Activated T-cell treated with anti-CD3 and anti-CD28 coated beads for 1 hour (primary cell): Measurements from ENCODE around the gene TMEM259.
A peak's percentile ranks its signal among the peaks of the same experiment; 100 is the strongest.

ENCODE experiments used
- DNase-seq: peaks from one replicate; pipeline ENCODE4 v3.0.0-alpha.2; 2020; ENCODE audit warnings: low read depth

The TMEM259 gene

GRCh38 chr19:1055886-1056620, 35.1 kb upstream of the TMEM259 start:
- no peak for DNase-seq

GRCh38 chr19:1055028-1055425, 34.1 kb upstream of the TMEM259 start:
- DNase-seq, result no peak

DNA sequence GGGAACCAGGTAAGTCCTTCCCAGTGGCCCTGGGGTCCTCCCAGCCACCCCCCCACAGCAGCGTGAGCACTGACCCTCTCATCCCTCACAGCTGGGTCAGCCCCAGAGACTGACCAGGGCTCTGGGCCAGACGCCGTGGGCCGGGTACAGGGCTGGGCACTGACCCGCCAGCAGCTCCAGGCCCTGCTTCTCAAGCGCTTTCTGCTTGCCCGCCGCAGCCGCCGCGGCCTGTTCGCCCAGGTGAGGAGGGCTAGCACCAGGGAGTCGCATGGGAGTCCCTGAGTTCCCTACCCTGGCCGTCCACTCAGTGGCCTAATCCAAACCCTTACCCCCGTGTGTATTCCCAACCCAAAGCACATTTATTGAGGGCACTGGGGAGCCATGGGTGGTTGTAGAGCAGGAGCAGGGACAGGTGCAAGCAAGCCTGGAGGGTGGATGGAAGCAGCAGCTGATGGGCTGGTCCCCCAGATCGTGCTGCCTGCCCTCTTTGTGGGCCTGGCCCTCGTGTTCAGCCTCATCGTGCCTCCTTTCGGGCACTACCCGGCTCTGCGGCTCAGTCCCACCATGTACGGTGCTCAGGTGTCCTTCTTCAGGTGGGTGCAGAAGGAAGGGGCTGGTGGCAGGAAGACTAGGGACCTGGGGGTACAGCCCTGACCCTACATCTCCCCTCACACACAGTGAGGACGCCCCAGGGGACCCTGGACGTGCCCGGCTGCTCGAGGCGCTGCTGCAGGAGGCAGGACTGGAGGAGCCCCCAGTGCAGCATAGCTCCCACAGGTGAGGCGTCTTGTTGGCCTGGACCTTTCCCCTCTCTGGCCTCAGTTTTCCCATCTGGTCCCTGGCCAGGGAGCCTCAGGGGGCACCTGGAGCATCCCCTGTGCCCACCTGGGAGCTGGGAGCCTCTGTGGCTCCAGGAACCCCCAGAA, 33.4 kb upstream of the TMEM259 start:
- no peak for DNase-seq

DNA sequence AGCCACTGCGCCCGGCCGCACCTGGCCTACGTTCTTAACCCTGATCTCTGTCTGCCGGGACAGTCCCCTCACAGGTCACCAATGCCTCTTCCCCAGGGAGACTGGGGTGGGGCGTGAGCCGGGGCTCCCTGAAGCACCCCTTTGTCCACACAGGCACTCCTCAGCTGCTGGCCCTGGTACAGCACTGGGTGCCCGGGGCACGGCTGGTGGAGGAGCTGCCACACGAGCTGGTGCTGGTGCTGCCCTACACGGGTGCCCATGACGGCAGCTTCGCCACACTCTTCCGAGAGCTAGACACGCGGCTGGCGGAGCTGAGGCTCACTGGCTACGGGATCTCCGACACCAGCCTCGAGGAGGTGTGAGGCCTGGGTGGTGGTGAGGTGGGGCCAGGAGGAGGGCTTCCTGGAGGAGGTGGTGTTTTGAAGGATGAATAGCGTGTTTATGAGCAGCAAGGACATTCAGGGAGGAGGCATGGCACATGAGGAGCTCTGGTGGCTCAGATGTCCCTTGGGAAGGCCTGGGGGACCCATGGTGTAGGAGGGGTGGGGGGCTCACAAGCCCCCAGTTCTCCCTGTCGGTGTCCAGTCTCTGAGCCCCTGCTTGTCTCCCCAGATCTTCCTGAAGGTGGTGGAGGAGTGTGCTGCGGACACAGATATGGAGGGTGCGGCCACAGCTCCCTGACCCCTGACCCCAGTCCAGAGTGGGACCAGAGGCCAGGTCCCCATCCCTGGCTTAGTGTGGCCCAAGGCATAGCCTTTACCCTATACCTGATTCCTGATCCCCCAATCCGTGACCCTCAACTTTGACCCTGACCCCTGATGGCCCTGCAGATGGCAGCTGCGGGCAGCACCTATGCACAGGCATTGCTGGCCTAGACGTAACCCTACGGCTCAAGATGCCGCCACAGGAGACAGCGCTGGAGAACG, 32.5 kb upstream of the TMEM259 start:
- DNase-seq, result no peak

GRCh38 chr19:1052349-1052975, 31.5 kb upstream of the TMEM259 start:
- DNase-seq, result no peak

DNA sequence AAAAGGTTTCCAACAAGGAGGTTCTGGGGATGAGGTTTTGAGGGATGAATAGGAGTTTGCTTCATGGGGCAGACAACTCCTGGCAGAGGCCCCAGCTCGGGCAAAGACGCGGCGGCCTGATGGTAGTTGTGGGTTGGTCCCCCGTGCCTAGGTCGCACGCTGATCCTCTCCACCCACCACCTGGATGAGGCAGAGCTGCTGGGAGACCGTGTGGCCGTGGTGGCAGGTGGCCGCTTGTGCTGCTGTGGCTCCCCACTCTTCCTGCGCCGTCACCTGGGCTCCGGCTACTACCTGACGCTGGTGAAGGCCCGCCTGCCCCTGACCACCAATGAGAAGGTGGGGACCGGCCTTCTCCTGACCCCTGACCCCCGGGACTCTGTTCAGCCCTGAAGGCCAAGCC, 30.9 kb upstream of the TMEM259 start:
- DNase-seq, result no peak

GRCh38 chr19:1050989-1051788, 30.3 kb upstream of the TMEM259 start:
- no peak for DNase-seq

DNA sequence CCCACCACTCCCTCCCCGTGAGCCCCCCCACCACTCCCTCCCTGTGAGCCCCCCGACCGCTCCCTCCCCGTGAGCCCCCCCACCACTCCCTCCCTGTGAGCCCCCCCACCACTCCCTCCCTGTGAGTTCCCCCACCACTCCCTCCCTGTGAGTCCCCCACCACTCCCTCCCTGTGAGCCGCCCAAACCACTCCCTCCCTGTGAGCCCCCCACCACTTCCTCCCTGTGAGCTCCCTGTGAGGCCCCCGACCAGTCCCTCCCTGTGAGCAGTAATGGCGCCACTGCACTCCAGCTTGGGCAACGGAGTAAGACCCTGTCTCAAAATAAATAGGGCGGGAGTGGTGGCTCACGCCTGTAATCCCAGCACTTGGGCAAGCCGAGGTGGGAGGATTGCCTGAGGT, 28.9 kb upstream of the TMEM259 start:
- no peak for DNase-seq

DNA sequence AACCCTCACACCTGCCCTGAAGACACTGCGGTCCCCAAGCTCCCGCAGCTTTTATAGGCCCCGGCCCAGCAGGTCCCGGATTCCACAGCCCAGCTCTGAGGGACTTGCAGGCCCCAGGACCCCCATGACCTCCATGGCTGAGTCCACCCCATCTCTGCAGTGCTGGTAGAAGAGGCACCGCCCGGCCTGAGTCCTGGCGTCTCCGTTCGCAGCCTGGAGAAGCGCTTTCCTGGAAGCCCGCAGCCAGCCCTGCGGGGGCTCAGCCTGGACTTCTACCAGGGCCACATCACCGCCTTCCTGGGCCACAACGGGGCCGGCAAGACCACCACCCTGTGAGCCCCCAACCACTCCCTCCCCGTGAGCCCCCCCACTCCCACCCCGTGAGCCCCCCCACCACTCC, 28.2 kb upstream of the TMEM259 start:
- no peak for DNase-seq

- DNase-seq, result no peak
Measured at GRCh38 chr19:1047696-1048147, 26.8 kb upstream of the TMEM259 start.

DNA sequence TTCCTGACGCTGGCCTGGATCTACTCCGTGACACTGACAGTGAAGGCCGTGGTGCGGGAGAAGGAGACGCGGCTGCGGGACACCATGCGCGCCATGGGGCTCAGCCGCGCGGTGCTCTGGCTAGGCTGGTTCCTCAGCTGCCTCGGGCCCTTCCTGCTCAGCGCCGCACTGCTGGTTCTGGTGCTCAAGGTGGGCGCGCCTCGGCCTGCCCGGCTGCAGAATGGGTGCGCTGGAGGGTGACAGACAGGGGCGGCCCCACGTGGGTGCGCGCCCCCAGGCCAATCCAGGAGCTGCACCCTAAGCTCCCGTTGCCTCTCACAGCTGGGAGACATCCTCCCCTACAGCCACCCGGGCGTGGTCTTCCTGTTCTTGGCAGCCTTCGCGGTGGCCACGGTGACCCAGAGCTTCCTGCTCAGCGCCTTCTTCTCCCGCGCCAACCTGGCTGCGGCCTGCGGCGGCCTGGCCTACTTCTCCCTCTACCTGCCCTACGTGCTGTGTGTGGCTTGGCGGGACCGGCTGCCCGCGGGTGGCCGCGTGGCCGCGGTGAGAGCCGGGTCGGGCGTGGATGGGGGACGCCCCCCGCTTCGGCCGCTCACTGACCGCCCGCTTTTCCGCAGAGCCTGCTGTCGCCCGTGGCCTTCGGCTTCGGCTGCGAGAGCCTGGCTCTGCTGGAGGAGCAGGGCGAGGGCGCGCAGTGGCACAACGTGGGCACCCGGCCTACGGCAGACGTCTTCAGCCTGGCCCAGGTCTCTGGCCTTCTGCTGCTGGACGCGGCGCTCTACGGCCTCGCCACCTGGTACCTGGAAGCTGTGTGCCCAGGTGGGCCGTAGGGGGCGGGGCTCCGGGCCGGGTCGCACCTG, 26.1 kb upstream of the TMEM259 start:
- DNase-seq, result no peak

DNA sequence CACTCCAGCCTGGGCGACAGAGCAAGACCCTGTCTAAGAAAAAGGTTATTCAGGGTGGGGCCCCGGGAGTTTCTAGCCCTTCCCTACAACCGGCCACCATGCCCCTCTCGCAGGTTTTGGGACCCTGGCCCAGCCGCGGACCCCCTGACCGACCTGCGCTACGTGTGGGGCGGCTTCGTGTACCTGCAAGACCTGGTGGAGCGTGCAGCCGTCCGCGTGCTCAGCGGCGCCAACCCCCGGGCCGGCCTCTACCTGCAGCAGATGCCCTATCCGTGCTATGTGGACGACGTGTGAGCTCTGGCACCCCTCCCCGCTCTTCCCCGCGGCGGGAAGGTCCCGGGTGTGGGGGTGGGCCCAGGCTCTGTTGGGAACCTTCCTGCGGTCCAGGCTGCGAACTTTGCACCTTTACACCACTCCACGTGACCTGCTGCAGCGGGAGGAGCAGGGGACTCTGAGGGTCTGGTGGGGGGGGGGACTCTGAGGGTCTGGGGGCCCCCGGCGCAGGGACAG, 25.2 kb upstream of the TMEM259 start:
- DNase-seq, result no peak

DNA sequence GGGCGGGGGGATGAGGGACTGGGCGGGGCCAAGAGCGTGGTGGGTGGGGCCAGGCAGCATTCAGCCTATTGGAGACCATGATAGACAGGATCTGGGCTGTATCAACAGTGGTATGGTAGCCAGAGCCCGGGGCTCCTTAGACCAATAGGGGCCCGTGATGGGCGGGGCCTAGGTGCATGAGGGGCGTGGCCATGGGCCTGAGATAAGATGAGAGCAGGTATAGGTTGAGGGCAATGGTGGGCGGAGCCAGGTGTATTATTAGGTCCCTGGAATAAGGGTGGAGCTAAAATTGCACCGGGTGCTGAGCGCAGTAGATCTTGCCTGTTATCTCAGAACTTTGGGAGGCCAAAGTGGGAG, 24.3 kb upstream of the TMEM259 start:
- DNase-seq, result no peak

- no peak for DNase-seq
Measured at GRCh38 chr19:1042689-1043511, 22.0 kb upstream of the TMEM259 start.

DNA sequence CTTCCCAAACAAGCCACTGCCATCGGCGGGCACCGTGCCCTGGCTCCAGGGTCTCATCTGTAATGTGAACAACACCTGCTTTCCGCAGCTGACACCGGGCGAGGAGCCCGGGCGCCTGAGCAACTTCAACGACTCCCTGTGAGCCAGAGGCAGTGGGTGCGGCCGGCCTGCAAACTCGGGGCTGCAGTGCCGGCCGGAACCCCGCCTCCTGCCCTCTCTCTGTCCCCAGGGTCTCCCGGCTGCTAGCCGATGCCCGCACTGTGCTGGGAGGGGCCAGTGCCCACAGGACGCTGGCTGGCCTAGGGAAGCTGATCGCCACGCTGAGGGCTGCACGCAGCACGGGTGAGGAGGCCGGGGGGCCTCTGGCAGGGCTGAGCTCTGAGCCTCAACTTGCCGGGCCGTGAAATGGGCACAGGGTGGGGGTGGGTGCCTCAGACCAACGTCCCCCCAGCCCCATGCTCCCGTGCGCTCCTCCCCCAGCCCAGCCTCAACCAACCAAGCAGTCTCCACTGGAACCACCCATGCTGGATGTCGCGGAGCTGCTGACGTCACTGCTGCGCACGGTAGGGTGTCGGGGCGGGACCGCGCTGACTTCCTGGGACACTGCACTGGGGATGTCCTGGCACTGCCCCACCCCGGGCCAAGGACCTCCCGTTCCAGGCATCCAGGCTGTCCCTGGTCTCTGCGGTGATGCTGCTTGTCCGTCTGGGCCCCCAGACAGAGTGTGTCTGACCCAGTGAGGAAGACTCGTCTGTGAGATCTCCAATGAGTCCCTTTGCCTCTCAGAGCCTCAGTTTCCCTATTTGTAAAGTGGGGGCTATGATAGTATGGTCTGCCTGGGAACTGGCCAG, 21.1 kb upstream of the TMEM259 start:
- no peak for DNase-seq

GRCh38 chr19:1041272-1041834, 20.4 kb upstream of the TMEM259 start:
- DNase-seq, result no peak

DNA sequence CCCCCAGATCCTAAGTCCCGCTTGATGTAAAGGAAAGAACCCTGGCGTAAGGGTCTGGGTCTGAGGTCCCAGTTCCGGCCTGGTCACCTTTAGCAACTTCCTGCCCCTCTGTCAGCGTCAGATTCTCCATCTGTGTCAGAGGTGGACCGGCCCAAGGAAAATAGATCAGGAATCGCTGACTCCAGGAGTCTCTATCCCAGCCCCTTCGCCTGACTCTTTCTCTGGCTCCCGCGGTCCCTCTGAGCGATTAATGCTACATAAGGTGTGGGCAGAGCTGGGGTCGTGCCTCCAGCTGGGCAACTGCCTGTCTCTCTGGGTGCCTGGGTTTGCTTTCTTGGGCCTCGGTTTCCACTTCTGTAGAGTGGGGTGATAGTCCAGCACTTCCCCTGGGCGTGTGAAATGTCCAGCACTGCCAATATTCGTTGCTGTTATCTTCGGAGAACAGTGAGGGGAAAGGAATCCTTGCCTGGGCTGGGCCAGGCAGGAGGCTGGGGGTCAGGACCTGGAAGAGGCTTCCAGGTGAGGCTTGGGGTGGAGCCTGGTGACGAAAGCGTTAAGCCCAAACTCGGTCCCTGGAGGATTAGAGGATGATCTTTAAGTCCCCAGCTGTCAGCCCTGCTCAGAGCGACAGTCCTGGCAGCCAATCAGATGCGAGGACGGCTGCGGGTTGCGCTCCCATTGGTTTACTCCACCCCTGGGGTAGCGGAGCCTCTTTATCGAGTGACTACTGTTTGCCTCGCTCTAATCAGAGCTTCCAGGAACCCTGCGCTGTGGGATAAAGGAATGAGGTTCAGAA, 19.8 kb upstream of the TMEM259 start:
- DNase-seq, result peak; percentile 82
